Hepatic stellate cell (primary cell): ENCODE data around the gene KRTAP10-5.

Source experiments
- DNase-seq: peaks from one replicate; pipeline ENCODE4 v3.0.0; 2011; ENCODE audit warnings: low spot score

KRTAP10-5 gene

DNA sequence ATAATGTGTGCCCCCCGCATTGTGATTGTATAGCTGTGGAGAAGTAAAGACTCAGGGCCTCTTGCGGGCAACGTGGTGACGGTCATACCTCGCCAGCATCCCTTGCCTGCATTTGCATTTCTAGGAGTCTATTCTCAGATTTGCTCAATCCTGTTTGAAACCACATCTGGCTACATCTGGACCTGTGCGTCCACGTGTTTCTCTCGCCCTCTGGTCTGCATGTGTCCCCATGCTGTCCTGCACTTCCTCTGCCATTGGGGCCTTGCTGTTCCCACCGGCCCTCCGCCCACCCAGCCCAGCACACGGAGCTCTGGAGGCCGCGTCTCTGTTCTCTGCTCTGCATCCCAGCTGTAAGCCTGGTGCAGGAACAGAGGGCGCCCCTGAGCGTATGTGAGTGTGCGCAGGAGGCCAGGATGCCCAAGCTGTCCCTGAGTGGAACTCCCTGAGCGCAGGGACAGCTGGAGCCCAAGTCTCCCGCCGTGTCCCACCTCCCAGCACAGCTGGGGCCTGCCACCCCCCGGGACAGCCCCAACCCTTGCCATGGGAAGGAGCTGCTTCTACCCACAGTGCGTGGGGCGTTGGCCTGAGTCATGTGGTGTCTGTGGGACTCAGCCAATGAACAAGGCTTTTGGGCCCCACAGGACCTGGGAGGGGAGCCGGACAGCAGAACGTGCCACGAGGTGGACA, 30.7 kb downstream of the KRTAP10-5 start:
- no peak for DNase-seq

- DNase-seq, result no peak
These were observed 31.5 kb downstream of the KRTAP10-5 start for GRCh38 chr21:44548922-44549321.

GRCh38 chr21:44548381-44548780, 32.0 kb downstream of the KRTAP10-5 start:
- no peak for DNase-seq

DNA sequence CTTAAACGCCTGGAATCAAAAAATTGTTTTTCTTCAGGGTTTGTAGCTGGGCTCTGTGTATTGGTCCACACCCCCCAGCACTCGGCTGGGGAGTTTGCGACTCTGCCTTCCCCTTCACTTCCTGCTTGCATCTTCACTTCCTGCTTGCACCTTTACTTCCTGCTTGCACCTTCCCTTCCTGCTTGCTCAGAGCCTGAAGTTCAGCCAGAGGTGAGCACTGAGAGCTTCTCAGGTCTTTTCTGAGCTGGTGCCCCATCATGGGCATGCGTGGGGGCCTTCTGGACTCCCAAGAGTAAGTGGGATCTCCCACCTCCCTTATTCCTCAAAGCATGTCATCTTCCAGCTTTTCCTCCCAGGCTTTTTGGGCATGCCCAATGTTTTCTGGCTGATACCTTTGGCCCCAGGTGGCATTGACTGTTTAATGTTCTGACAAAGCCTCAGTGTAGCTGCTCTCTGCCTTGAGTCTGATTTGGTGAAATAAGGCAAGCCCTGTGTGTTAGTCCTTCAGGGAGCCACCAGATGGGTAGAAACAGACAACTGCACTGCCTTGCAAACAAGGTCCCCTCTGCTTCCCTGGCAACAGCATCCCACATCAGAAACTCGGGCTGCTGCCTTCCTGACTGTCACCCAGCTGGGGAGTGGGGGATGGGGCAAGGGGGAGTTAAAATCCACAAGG, 32.6 kb downstream of the KRTAP10-5 start:
- DNase-seq, result no peak

GRCh38 chr21:44544566-44544965, 35.8 kb downstream of the KRTAP10-5 start:
- no peak for DNase-seq

DNA sequence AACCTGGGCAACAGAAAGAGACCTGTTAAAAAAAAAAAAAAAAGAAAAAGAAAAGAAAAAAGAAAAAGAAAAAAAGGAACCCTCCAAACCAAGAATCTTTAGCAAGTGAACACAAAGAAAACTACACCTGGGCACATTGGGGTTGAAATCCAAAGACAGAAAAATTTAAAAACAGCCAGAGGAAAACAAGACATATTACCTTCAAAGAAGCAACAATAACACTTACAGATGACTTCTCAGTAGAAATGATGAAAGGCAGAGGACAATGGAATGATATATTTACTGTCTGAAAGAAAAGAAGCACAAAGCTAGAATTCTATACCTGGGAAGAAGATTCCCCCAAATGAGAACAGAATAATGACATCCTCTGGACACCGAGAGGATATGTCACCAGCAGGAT, 37.7 kb downstream of the KRTAP10-5 start:
- DNase-seq, result no peak

DNA sequence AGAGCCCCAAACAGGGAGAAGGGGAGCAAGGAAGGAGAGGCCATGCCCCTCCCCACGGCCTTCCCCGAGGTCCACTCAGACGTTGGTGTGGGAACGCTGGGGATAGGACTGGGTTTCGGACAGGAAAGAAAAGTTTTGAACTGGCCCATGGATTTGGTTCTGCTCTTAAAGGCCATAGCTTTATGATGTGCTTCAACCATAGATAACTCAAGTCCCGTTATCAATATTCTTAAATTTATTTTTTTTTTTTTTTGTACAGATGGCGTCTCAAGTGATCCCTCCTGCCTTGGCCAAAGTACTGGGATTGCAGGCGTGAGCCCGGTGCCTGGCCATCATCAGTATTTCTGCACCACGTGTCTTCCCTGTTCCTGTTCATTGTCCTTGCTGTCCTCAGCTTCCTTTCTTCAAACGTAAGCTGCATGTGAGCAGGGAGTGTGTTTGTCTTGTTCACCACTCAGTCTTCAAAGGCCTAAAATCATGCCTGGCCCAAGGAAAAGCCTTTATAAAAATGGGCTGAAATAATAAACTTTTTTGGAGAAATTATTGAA, 39.6 kb downstream of the KRTAP10-5 start:
- DNase-seq, result no peak

DNA sequence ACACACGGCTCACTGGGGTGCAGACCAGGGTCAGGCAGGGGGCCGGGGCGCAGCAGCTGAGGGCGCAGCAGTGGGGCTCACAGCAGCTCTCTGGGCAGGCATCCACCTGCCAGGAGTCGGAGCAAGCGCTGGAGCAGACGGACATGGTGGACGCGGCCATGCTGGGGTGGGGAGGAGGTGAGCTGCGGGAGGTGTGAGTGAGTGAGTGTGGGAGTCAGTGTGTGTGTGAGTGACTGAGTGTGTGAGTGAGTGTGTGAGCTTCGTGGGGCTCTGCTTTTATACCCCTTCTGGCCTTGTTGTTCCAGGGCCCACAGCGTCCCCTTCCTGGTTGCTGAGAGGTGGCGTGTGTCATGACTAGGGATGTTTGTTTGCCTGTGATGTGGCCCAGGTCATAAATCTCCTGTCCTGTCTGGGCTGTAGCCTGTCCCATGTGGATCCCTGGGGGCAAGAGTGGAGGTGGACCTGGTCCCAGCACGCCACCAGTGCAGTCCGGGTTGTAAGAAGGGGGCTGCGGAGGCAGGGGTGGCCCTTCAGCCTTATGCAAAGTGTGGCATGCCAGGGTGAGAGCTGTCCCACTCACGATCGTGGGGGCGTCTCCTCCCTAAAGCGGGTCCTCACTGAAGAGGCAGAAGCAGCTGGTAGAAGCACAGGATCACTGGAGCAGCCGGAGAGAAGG, 40.3 kb downstream of the KRTAP10-5 start, which contains the start of gene KRTAP10-1:
Gene KRTAP10-1 (minus strand): TSS at position 205 of the 676 bp plus-strand sequence. CDS start 45 bp downstream, at position 160.
- DNase-seq, result no peak

DNA sequence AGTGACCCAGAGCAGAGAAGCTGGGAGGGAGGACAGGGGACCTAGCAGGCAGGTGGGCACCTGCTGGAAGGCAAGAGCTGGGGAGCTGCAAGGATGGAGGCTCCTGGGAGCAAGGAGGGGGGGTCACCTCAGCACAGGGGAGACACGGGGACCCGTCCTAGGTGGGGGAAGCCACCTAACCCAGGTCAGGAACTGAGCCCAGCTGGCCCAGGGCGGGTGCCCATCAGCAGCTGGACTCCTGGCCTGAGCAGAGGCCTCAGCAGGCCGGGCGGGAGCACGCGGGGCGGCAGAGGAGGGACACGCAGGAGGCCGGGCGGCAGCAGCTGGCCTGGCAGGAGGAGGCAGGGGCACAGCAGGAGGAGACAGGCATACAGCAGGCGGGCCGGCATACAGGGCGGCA, 41.4 kb downstream of the KRTAP10-5 start:
- DNase-seq, result no peak

DNA sequence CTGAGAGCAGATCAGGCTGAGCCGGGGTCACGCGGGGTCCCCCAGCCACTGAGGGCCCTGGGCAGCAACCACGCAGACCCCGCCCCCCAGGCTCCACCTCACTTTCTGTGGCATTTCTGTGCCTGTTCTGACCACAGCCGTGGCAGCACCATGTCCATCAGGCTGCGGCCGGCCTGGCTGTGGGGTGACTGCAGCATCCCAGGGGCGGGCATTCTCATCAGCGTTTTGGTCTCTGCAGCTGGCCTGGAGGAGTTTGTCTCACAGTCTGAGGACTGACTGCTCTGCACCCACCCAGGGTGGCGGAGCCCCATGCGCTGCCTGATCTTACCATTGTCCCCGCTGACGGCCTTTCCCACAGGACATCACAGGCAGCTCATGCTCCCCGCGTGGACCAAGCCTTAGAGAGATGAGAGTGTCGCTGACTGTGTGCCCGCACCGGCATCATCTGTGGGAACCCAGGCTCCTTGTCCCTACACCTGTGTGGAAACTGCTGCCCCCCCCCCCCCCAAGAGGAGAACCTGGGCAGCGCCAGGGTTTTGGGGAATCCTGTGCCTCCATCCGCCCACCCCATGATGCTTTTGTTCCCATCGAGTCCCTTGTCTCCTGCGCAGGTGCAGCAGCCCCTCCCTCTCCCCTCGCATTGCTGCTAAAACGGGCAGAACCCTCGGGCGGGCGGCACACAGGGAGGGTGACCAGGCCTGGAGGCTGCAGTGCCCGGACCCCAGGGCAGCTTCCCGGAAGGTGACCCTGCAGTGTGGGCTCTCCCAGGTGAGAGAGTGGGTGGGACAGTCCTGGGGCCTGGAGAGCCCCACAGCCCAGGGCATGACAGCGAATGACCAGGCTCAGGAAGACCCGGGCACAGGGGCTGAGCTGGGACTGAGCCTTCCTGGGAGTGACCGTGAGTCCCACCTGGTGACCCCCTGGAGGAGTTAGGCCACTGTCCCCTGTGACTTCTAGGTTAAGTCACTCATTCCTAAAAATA, 42.2 kb downstream of the KRTAP10-5 start:
- DNase-seq, result no peak

- DNase-seq, result no peak
These were observed 44.4 kb downstream of the KRTAP10-5 start for GRCh38 chr21:44535963-44536362.

GRCh38 chr21:44534688-44535087, 45.7 kb downstream of the KRTAP10-5 start:
- no peak for DNase-seq

DNA sequence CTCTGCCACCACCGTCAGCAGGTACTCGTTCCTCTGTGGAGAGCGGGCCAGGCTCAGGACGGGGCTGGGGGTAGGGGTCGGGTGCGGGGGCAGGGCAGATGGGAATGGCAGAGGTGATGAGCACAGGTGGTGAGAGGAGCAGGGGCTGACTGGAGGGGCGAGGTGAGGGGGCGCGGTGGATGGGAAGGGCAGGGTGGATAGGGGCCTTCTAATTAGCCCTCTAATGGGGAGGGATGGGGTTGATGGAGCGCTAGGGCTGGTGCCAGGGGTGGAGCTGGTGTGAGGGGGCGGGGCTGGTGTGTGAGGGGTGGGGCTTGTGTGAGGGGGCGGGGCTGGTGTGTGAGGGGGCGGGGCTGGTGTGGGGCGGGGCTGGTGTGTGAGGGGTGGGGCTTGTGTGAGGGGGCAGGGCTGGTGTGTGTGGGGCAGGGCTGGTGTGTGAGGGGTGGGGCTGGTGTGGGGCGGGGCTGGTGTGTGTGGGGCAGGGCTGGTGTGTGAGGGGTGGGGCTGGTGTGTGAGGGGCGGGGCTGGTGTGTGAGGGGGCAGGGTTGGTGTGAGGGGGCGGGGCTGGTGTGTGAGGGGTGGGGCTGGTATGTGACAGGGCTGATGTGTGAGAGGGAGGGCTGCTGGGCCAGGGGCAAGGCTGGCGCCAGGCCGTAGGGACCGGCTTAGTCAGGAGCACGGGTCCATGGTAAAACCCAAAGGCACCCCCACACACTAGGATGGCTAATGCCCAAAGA, 46.3 kb downstream of the KRTAP10-5 start:
- DNase-seq, result no peak

DNA sequence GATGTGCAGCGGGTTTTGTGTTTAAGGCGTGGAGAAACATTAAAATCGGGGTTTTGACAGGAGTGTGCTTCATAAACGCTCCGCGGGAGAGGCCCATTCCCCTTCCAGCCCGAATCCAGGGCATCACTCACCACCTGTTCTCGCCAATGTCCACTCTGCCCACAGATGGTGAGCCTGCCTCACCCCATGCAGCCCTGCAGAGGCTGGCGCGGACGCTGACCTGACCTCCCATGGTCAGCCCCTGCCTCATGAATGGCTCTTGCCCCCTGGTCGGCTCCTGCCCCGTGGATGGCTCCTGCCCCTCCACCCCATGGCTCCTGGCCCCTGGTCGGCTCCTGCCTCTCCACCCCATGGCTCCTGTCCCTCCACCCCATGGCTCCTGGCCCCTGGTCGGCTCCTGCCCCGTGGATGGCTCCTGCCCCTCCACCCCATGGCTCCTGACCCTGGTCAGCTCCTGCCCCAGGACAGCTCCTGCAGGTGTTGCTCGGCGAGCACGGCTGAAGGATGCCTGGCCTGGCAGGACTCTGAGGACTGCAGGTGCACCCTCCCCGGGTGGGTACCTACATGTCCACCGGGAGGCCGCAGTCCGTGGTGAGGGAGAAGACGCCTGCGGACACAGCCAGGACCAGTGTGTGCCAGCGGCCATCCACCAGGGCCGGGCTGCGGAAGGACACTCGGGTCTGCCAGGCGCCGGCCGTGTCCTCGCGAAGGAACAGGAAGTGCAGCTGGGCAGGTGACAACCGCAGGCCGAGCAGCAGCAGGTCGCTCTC, 47.1 kb downstream of the KRTAP10-5 start:
- DNase-seq, result no peak

DNA sequence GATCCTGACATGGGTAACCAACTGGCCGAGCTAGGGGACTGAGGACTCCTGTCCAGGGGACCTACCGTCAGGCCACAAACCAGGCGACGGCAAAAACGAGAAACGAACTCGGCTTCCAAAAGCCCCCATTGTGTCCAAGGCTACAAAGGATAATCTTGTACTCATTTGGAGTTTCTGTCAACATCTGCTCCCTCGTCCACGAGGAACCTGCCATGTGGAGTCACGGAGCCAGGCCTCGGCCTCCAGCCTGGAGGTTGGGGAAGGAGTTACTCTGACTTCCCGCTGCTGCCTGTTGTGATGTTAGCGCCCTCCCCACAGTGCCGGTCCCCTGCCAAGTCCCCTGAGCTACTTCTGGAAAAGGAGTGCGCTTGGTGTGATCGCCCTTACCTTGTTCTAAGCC, 47.7 kb downstream of the KRTAP10-5 start:
- DNase-seq, result no peak

DNA sequence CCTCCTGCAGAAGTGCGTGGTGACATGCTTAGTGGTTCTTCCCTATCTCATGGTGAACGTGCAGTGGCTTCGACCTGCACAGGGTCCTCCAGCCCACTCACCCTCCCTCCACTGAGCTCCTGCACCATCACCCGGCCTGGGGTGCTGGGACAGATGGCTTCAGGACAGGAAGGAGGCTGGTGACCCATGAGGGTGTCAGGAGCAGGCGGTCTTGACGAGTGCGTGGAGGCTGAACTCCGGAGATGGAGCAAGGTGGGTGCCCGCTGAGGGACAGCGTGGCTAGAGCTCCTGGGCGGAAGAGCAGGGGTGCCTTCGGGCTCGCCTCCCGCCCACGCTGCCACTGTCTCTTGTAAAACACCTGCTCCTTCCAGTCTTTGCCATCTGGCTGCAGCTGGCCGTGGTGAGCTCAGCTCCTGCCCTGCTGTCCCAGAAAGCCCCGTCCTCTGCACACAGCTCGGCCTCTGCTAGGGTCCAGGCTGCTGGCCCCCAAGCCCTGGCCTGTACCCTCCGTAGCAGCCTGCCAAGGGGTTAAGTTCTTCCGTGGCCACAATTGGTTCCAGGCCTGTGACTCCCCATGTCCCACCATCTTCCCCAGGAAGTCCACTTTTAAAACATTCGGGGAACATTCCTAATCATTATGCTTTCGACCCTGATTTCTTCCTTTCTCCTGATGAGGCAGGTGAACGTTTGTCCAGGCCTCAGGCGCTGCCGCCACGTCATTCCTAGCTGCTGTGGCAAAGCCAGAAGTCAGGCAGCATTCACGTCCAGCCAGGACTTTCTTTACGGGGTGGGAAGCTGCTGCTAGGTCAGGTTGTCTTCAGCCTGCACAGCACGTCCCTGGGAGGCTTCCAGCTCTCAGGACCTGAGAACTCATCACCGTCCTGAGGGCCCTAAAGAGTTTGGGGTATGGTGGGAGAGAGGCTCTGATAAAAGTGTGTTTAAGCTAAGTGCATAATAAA, 48.5 kb downstream of the KRTAP10-5 start:
- DNase-seq, result no peak

GRCh38 chr21:44530903-44531605, 49.4 kb downstream of the KRTAP10-5 start:
- DNase-seq, result no peak

- DNase-seq, result no peak
These were observed 50.0 kb downstream of the KRTAP10-5 start for GRCh38 chr21:44530221-44530902.
